ENCODE results near the gene SKIC8. TPM values are rescaled to one million over a fixed set of nuclear protein-coding genes. Genes with fewer than 3 reads are reported as not detected.

Gene SKIC8
- 10 to 100 TPM; 40.5 to 48.1 TPM for total RNA-seq

GRCh38 chr15:78299101-78299930 lies at the start of gene SKIC8:
Gene SKIC8, minus strand, starts transcription at chr15:78299609. Its CDS starts 3,923 bp downstream, at chr15:78295686.
- H3K27me3 Mint-ChIP-seq: peaks cover 7% of the 10 kb centered on the region
- H3K27ac Mint-ChIP-seq: peak within 1 kb of the TSS; percentile 95
- ATAC-seq (peak; percentile 97), DNase-seq (peak; percentile 95)
- no peaks in the 10 kb centered on the region for H3K9me3 Mint-ChIP-seq (ENCODE audit: low read depth)
- H3K4me3 Mint-ChIP-seq: peak within 1 kb of the TSS; percentile 97
- H3K36me3 Mint-ChIP-seq: no peaks in the 10 kb centered on the region
- CTCF ChIA-PET: interaction anchor here (0.6 to 2.1 kb wide), 11 partner anchors 9 to 441 kb away, joined by 3 to 25 read pairs (median 4); partner anchors contain the start of genes DNAJA4 and IREB2
- peaks cover 43% of the 10 kb centered on the region for H3K4me1 Mint-ChIP-seq

GRCh38 chr15:78347586-78348543 lies 48.5 kb upstream of the SKIC8 start:
- no peaks in the 10 kb centered on the region for H3K9me3 Mint-ChIP-seq (ENCODE audit: low read depth)
- H3K4me1 Mint-ChIP-seq: peaks cover 4% of the 10 kb centered on the region
- ATAC-seq (no peak), DNase-seq (no peak)
- H3K36me3 Mint-ChIP-seq: no peaks in the 10 kb centered on the region
- H3K27ac Mint-ChIP-seq: no peak overlapping the region
- CTCF ChIA-PET: no interaction called here
- peaks cover 30% of the 10 kb centered on the region for H3K27me3 Mint-ChIP-seq
- H3K4me3 Mint-ChIP-seq: no peak overlapping the region

GRCh38 chr15:78345396-78346125 lies 46.2 kb upstream of the SKIC8 start:
- peaks cover 5% of the 10 kb centered on the region for H3K4me1 Mint-ChIP-seq
- CTCF ChIA-PET: no interaction called here
- ATAC-seq: no peak
- no peak for DNase-seq
- H3K27me3 Mint-ChIP-seq: peaks cover 53% of the 10 kb centered on the region
- no peak overlapping the region for H3K27ac Mint-ChIP-seq
- H3K9me3 Mint-ChIP-seq (ENCODE audit: low read depth): no peaks in the 10 kb centered on the region
- no peak overlapping the region for H3K4me3 Mint-ChIP-seq
- no peaks in the 10 kb centered on the region for H3K36me3 Mint-ChIP-seq

GRCh38 chr15:78343276-78344060 lies 44.1 kb upstream of the SKIC8 start:
- DNase-seq: no peak
- Mint-ChIP-seq H3K36me3 (no peaks in the 10 kb centered on the region), H3K27ac (no peak overlapping the region), H3K4me1 (peaks cover 8% of the 10 kb centered on the region), H3K9me3 (ENCODE audit: low read depth) (no peaks in the 10 kb centered on the region), H3K4me3 (no peak overlapping the region), H3K27me3 (peaks cover 73% of the 10 kb centered on the region)
- no peak for ATAC-seq
- CTCF ChIA-PET: no interaction called here

GRCh38 chr15:78342021-78342420 lies 42.6 kb upstream of the SKIC8 start:
- H3K9me3 Mint-ChIP-seq (ENCODE audit: low read depth): no peaks in the 10 kb centered on the region
- ATAC-seq: no peak
- CTCF ChIA-PET: no interaction called here
- no peak for DNase-seq
- no peaks in the 10 kb centered on the region for H3K36me3 Mint-ChIP-seq
- no peak overlapping the region for H3K27ac Mint-ChIP-seq
- H3K27me3 Mint-ChIP-seq: peaks cover 76% of the 10 kb centered on the region
- peaks cover 8% of the 10 kb centered on the region for H3K4me1 Mint-ChIP-seq
- no peak overlapping the region for H3K4me3 Mint-ChIP-seq

GRCh38 chr15:78341057-78341987 lies 41.9 kb upstream of the SKIC8 start:
- CTCF ChIA-PET: no interaction called here
- Mint-ChIP-seq H3K4me1 (peaks cover 8% of the 10 kb centered on the region), H3K4me3 (no peak overlapping the region), H3K27me3 (peaks cover 71% of the 10 kb centered on the region), H3K36me3 (no peaks in the 10 kb centered on the region), H3K9me3 (ENCODE audit: low read depth) (no peaks in the 10 kb centered on the region), H3K27ac (no peak overlapping the region)
- ATAC-seq (no peak), DNase-seq (no peak)

- H3K4me1 Mint-ChIP-seq: peaks cover 8% of the 10 kb centered on the region
- no peak for DNase-seq
- H3K27ac Mint-ChIP-seq: no peak within 1 kb of the TSS
- no peak within 1 kb of the TSS for H3K4me3 Mint-ChIP-seq
- H3K36me3 Mint-ChIP-seq: no peaks in the 10 kb centered on the region
- peak; percentile 42 for ATAC-seq
- CTCF ChIA-PET: no interaction called here
- no peaks in the 10 kb centered on the region for H3K9me3 Mint-ChIP-seq (ENCODE audit: low read depth)
- peaks cover 69% of the 10 kb centered on the region for H3K27me3 Mint-ChIP-seq
Measured at GRCh38 chr15:78340231-78341056, 41.0 kb upstream of the SKIC8 start, which contains the start of gene CRABP1. Gene CRABP1, plus strand, starts transcription at chr15:78340353. Its CDS starts 76 bp downstream, at chr15:78340429.

- Mint-ChIP-seq H3K9me3 (ENCODE audit: low read depth) (no peaks in the 10 kb centered on the region), H3K27me3 (peaks cover 63% of the 10 kb centered on the region), H3K36me3 (no peaks in the 10 kb centered on the region), H3K27ac (no peak overlapping the region), H3K4me3 (no peak overlapping the region), H3K4me1 (peaks cover 8% of the 10 kb centered on the region)
- CTCF ChIA-PET: no interaction called here
- no peak for ATAC-seq
- DNase-seq: no peak
Measured at GRCh38 chr15:78339559-78339958, 40.1 kb upstream of the SKIC8 start.

GRCh38 chr15:78338781-78339180 lies 39.4 kb upstream of the SKIC8 start:
- no peak overlapping the region for H3K4me3 Mint-ChIP-seq
- peaks cover 60% of the 10 kb centered on the region for H3K27me3 Mint-ChIP-seq
- DNase-seq (no peak), ATAC-seq (no peak)
- no peaks in the 10 kb centered on the region for H3K9me3 Mint-ChIP-seq (ENCODE audit: low read depth)
- peaks cover 8% of the 10 kb centered on the region for H3K4me1 Mint-ChIP-seq
- no peak overlapping the region for H3K27ac Mint-ChIP-seq
- CTCF ChIA-PET: no interaction called here
- H3K36me3 Mint-ChIP-seq: no peaks in the 10 kb centered on the region

- Mint-ChIP-seq H3K9me3 (ENCODE audit: low read depth) (no peaks in the 10 kb centered on the region), H3K27me3 (peaks cover 39% of the 10 kb centered on the region), H3K4me3 (no peak overlapping the region), H3K27ac (no peak overlapping the region), H3K4me1 (peaks cover 7% of the 10 kb centered on the region), H3K36me3 (no peaks in the 10 kb centered on the region)
- ATAC-seq (no peak), DNase-seq (no peak)
- CTCF ChIA-PET: no interaction called here
Measured at GRCh38 chr15:78335985-78336384, 36.6 kb upstream of the SKIC8 start.

- DNase-seq: no peak
- H3K27me3 Mint-ChIP-seq: peaks cover 28% of the 10 kb centered on the region
- no peak overlapping the region for H3K27ac Mint-ChIP-seq
- H3K4me3 Mint-ChIP-seq: no peak overlapping the region
- CTCF ChIA-PET: no interaction called here
- H3K9me3 Mint-ChIP-seq (ENCODE audit: low read depth): no peaks in the 10 kb centered on the region
- no peaks in the 10 kb centered on the region for H3K36me3 Mint-ChIP-seq
- peaks cover 1% of the 10 kb centered on the region for H3K4me1 Mint-ChIP-seq
- no peak for ATAC-seq
Measured at GRCh38 chr15:78334845-78335244, 35.4 kb upstream of the SKIC8 start.

All from activated CD8-positive, alpha-beta memory T cell treated with anti-CD3 and anti-CD28 coated beads, Interleukin-2, amount 10 ng/mL, durations not matched to agents 7 days and 5 days (primary cell).